Astrocyte of the cerebellum (primary cell): Measurements from ENCODE around the gene C2orf72.

Experiments used
- DNase-seq: peaks from one replicate; pipeline ENCODE4 v3.0.0-alpha.2; 2011; ENCODE audit warnings: low read depth
- H3K4me3 ChIP-seq: 2 replicates; pipeline ENCODE4 v1.5.1; 2011; ENCODE audit warnings: mild to moderate bottlenecking, low read depth, low read length, moderate library complexity
- in situ Hi-C: cut with HindIII; loops from 2 replicates; pipeline ENCODE4 v1.10.0; 2017; ENCODE audit warnings: low sequenced_read_pairs
- TF ChIP-seq, protein P1 (sequence below): IDR thresholded peaks from 2 replicates; pipeline ENCODE4 v1.5.1; 2012; ENCODE audit warnings: low read length, low read depth, moderate library complexity, mild to moderate bottlenecking; ENCODE audit errors: missing control alignments

The C2orf72 gene

DNA sequence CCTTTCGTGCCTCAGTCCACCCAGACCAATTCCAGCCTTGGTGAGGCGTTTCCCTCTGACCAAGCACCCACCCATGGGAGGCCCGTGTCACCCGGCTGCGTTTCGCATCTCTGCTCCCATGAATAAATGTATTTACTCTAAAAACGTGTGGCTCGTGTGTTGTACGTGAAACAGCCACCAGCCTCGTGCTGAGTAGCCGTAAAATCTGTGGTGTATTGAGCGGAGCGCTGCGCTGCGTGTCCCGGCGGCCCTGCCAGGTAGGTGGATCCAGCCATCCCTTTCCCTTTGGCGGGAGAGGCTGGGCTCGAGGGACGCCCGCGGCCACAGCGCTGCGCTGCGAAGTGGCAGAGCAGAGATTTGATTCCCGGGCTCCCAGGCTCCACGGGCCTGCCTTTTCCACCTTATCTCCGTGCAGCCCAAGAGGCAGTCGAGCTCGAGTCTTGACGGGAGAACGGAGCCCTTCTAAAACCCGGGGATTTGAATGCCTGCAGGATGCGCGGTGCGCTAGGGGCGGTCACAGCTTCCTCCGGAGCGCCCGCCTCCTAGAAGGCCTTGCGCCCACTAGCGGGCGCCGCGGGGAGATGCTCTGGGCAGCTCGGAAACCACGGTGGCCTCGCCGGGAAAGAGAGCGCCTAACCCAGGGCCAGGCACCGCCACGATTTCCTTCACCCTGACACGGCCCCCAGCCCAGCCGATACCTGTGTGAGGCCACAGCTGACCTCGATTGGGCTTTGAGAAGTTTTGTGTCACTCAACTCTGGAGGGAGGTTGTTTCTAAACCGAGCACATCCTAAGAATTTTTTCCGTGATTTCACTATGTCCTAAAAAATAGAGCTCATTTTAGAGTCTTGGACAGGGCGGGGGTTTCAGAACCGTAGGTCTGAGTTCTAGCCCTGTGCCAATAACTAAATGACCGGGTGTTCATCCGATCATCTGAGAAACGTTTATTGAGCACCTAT is 15.4 kb downstream of the C2orf72 start:
- H3K4me3 ChIP-seq = peak overlapping the region; percentile 51
- TF ChIP-seq, protein P1, sequence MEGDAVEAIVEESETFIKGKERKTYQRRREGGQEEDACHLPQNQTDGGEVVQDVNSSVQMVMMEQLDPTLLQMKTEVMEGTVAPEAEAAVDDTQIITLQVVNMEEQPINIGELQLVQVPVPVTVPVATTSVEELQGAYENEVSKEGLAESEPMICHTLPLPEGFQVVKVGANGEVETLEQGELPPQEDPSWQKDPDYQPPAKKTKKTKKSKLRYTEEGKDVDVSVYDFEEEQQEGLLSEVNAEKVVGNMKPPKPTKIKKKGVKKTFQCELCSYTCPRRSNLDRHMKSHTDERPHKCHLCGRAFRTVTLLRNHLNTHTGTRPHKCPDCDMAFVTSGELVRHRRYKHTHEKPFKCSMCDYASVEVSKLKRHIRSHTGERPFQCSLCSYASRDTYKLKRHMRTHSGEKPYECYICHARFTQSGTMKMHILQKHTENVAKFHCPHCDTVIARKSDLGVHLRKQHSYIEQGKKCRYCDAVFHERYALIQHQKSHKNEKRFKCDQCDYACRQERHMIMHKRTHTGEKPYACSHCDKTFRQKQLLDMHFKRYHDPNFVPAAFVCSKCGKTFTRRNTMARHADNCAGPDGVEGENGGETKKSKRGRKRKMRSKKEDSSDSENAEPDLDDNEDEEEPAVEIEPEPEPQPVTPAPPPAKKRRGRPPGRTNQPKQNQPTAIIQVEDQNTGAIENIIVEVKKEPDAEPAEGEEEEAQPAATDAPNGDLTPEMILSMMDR = peak; percentile 98
- in situ Hi-C loops = no loop called here
- DNase-seq = peak; percentile 58

DNA sequence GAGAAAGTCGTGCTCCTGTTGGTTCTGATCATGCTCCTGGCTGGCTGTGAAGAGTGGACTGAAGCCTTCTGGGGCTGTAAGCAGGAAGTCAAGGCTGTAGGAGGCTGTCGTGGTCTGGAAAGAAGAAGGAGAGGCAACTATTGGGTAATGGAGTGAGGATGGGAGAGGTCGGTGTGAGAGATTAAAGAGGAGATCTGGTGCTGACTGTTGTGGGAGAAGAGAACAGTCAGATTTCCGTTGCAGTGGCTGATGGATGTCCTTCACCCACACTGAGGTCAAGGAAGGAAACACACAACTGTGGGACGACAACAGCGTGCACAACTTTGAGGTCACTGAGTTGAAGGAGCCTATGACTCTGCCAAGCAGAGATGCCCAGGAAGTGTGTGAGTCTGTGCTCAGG is 16.5 kb downstream of the C2orf72 start:
- TF ChIP-seq, protein P1 = no peak
- in situ Hi-C loops = no loop called here
- no peak overlapping the region for H3K4me3 ChIP-seq
- DNase-seq = no peak

DNA sequence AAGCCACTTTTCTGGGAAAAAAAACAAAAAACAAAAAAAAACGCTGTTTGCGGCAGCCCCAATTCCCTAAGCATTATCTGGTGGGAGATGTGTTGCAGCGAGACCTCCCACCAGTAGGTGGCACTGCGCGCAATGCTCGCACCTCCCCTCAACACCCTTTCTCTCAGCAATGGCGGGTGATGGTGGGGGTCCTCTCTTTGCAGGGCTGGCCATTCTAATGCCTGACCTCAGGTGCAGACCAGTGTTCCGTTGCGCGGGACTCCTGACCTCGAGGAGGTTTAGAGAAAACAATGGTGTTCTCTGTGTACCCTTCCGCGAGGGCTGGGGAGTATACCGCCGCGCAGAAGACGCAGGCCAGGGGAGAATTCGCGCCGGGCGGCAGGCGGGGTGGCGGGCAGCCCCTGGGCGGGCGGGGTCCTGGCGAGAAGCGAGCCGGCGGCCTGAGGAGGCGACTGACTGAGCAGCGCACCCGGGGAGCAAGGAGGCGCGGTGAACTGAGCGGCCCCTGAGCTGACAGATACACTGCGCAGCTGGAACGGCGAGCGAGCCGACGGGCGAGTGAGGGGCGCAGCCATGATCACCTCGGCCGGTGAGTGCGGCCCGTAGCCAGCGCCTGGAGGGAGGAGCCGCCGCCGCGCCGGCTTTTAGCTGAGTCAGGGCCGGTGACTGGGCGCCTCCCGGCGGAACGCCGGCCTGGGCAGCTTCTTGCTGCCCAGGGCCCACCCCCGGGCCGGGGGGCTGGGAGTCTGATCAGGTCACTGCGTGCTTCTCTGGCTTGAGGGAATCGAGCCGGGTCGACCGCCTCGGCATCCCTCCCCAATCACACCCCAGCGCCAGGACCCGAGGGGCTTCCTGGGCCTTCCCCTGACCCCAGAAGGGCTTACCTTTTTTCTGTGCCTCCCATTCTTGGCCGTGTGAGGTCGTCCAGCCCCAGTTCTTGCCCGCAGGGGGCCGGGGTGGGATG is 19.4 kb downstream of the C2orf72 start, which contains the start of gene PSMD1:
PSMD1 (plus strand) TSS at position 415 of the 964 bp plus-strand sequence; CDS start at position 574, 159 bp downstream.
- in situ Hi-C loops = no loop called here
- TF ChIP-seq, protein P1 = peak; percentile 97
- DNase-seq = peak; percentile 86
- H3K4me3 ChIP-seq = peak within 1 kb of the TSS; percentile 89

DNA sequence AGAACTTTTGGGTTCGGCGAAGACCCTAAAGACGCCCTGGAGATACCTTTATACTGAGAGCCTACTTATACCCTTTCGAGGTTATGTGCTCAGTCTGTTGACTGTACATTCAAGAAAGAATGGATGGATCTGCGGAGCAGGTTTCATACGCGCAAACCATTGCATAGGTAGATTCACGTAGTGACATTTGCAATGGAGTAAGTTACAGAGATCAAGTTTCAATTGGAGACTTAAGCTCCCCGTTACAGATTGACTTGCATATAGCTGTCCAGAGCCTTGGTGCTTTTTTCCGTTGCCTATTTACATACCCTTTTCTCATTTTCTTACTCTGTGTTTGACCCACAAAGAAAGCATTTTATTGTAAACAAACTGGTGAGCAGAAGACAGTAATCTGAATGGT is 20.3 kb downstream of the C2orf72 start:
- DNase-seq = no peak
- peak overlapping the region; percentile 89 for H3K4me3 ChIP-seq
- in situ Hi-C loops = no loop called here
- TF ChIP-seq, protein P1 = no peak

DNA sequence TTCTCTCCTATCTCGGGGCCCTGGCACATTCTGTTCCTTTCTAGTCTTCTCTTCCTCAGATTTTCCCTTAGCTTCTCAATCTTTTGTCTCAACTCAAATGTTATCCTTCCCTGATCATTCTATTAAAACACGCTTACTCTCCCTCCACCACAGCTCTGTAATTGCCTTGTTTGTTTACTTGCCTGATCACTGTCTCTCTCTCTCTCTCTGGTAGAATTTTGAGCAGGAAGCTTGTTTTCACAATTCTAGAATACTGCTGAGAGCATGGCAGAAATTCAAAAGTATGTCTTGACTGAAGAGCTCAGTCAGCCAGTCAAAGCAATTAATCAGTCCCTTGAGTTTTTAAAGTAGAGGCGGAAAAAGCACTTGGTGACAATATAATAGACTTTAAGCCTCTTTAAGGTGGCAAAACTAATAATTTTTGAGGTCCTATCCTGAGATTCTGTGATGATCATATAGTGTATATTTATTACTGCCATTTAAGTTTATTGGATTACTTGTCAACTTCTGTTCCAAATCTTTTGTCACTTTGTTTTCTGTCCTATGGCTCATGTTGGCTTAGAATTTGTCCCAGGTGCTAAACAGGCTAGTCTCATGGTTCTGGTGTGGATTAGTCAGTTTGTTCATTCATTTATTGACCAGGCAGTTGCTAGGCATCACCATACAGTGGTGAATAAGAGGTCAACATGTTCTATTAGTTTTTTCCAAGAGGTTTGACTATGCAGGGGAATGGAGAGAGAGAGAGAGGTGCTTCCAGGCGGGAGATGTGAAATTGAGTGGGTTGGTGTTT is 21.6 kb downstream of the C2orf72 start:
- DNase-seq = no peak
- no peak overlapping the region for H3K4me3 ChIP-seq
- TF ChIP-seq, protein P1 = no peak
- in situ Hi-C loops = no loop called here
